WTC11 (cell line): Measurements from ENCODE around the gene NCKIPSD.

ENCODE experiments used
- CTCF ChIP-seq: fragments of 200-600 bp; IDR thresholded peaks from 2 replicates; pipeline ENCODE4 v1.8.0; 2022; ENCODE audit warnings: antibody characterized with exemption
- SP1 ChIP-seq: sonication (generic); formaldehyde crosslinking; conservative IDR thresholded peaks from 2 replicates; pipeline ENCODE4 v1.8.1; 2022; ENCODE audit warnings: missing genetic modification reagents

GRCh38 chr3:48696601-48697000, 10.9 kb upstream of the NCKIPSD start:
- TF ChIP-seq CTCF (no peak), SP1 (CRISPR knock-in tag) (no peak)
